HG03460 (cell line): ENCODE data around the gene ZBTB42.

Experiments used
- ATAC-seq: cut with Tn5 transposase; IDR thresholded peaks from one replicate; pipeline ENCODE4 v1.9.1; 2021; ENCODE audit not compliant: unreplicated experiment

Gene ZBTB42

GRCh38 chr14:104782086-104782807 lies 18.7 kb upstream of the ZBTB42 start:
- ATAC-seq: no peak

- no peak for ATAC-seq
These were observed 18.1 kb upstream of the ZBTB42 start for GRCh38 chr14:104782808-104783139.

- ATAC-seq: no peak
These were observed 17.2 kb upstream of the ZBTB42 start for GRCh38 chr14:104783484-104784217.

GRCh38 chr14:104784218-104784568 lies 16.7 kb upstream of the ZBTB42 start:
- no peak for ATAC-seq

- no peak for ATAC-seq
These were observed 15.8 kb upstream of the ZBTB42 start for GRCh38 chr14:104784846-104785707.

- no peak for ATAC-seq
These were observed 15.2 kb upstream of the ZBTB42 start for GRCh38 chr14:104785708-104786080.

- ATAC-seq: no peak
These were observed 14.8 kb upstream of the ZBTB42 start for GRCh38 chr14:104786091-104786586.

- no peak for ATAC-seq
These were observed 13.9 kb upstream of the ZBTB42 start for GRCh38 chr14:104786726-104787675.

GRCh38 chr14:104787736-104788135 lies 13.2 kb upstream of the ZBTB42 start:
- ATAC-seq: no peak

GRCh38 chr14:104788161-104788818 lies 12.6 kb upstream of the ZBTB42 start:
- ATAC-seq: no peak

- ATAC-seq: no peak
These were observed 11.8 kb upstream of the ZBTB42 start for GRCh38 chr14:104788873-104789663.

- ATAC-seq: no peak
These were observed 10.9 kb upstream of the ZBTB42 start for GRCh38 chr14:104789752-104790743.

- ATAC-seq: no peak
These were observed 9.5 kb upstream of the ZBTB42 start for GRCh38 chr14:104791425-104791824.

GRCh38 chr14:104792101-104792884 lies 8.6 kb upstream of the ZBTB42 start:
- ATAC-seq: no peak

GRCh38 chr14:104792945-104793702 lies 7.8 kb upstream of the ZBTB42 start:
- ATAC-seq: no peak

- no peak for ATAC-seq
These were observed 7.3 kb upstream of the ZBTB42 start for GRCh38 chr14:104793703-104793959.

GRCh38 chr14:104794099-104794498 lies 6.8 kb upstream of the ZBTB42 start:
- ATAC-seq: no peak
